ENCODE data around the gene PLGRKT. TPM values are rescaled to one million over a fixed set of nuclear protein-coding genes. Genes with fewer than 3 reads are reported as not detected.
"Not testable (repeated sequence)": the region's sequence is repeated elsewhere in the genome, so short reads cannot be mapped to it uniquely, and the experiment has no call there.

Gene PLGRKT
- total RNA-seq, 1 donor from 2014 or later, result 41.4 TPM

DNA sequence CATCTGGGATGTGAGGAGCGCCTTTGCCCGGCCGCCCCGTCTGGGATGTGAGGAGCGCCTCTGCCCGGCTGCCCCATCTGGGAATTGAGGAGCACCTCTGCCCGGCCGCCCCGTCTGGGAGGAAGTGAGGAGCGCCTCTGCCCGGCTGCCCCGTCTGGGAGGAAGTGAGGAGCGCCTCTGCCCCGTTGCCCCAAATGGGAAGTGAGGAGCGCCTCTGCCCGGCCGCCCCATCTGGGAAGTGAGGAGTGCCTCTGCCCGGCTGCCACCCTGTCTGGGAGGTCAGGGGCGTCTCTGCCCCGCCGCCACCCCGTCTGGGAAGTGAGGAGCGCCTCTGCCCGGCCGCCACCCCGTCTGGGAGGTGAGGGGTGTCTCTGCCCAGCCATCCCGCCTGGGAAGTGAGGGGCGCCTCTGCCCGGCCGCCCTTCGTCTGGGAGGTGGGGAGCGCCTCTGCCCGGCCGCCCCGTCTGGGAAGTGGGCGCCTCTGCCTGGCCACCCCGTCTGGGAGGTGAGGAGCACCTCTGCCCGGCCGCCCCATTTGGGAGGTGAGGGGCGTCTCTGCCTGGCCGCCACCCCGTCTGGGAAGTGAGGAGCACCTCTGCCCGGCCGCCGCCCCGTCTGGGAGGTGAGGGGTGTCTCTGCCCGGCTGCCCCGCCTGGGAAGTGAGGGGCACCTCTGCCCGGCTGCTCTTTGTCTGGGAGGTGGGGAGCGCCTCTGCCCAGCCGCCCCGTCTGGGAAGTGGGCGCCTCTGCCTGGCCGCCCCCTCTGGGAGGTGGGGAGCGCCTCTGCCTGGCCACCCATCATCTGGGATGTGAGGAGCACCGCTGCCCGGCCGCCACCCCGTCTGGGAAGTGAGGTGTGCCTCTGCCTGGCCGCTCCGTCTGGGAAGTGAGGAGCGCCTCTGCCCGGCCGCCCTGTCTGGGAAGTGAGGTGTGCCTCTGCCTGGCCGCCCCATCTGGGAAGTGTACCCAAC lies 3.6 kb downstream of the PLGRKT start:
- intact Hi-C loops (cut with micrococcal nuclease), result not testable (repeated sequence)

DNA sequence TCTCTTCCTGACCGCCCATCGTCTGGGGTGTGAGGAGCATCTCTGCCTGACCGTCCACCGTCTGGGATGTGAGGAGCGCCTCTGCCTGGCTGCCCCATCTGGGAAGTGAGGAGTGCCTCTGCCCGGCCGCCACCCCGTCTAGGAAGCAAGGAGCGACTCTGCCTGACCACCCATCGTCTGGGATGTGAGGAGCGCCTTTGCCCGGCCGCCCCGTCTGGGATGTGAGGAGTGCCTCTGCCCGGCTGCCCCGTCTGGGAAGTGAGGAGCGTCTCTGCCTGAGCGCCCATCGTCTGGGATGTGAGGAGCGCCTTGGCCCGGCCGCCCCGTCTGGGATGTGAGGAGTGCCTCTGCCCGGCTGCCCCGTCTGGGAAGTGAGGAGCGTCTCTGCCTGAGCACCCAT lies 4.4 kb downstream of the PLGRKT start:
- intact Hi-C loops (cut with micrococcal nuclease), result not testable (repeated sequence)

DNA sequence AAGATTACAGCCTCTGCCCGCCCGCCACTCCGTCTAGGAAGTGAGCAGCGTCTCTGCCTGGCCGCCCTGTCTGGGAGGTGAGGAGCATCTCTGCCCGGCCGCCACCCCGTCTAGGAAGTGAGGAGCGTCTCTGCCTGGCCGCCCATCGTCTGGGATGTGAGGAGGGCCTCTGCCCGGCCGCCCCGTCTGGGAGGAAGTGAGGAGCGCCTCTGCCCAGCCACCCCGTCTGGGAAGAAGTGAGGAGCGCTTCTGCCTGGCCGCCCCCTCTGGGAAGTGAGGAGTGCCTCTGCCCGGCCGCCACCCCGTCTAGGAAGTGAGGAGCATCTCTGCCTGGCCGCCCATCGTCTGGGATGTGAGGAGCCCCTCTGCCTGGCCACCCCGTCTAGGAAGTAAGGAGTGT lies 4.8 kb downstream of the PLGRKT start:
- intact Hi-C loops (cut with micrococcal nuclease), result not testable (repeated sequence)

DNA sequence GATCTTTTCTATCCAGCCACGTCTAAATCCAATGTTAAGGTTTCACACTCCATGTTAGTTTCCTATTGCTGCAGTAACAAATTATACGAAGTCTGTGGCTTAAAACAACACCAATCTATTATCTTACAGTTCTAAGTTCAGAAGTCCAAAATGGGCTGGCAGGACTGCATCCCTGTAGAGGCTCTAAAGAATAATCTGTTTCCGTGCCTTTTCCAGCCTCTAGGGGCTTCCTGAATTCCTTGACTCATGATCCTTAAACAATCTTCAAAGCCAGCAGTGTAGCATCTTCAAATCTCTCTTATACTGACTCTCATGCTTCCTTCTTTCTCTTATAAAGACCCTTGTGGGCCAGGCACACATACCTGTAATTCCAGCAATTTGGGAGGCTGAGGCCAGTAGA lies 6.8 kb downstream of the PLGRKT start:
- intact Hi-C loops (cut with micrococcal nuclease), result no loop called here

DNA sequence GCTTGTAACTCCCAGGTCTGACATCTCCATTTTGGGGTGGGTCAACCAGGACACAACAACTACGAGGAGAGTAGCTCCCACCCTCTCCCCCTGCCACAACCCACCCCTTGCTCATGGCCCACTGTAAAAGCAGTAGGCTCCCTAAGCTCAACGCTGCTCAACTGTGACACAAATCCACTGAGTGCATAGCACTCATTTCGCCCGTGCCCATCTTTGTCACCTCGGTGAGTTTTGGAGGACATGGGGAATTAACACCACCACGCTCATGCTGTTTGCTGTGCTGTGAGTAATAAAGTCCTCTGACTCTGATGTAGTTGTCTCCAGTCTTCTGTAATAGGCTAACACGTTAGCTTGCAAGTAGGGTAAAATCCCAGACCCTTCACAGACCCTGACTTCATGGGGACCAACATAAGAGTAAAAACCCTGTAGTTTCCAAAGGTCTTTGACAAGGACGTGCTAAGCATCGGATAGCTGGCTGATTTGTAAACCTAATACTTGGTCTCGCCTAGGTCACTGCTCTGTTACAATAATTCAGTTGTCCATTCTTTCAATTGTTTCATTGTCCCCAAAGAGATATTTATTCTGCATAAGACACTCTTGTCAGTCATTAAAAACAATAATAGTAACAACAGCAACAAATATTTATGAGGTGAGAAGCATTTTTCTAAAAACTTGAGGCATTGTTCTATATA lies 7.7 kb downstream of the PLGRKT start:
- intact Hi-C loops (cut with micrococcal nuclease), result loop anchor here (5.0 kb wide), 2 partner anchors 358 to 828 kb away; no protein-coding TSS in a partner anchor

DNA sequence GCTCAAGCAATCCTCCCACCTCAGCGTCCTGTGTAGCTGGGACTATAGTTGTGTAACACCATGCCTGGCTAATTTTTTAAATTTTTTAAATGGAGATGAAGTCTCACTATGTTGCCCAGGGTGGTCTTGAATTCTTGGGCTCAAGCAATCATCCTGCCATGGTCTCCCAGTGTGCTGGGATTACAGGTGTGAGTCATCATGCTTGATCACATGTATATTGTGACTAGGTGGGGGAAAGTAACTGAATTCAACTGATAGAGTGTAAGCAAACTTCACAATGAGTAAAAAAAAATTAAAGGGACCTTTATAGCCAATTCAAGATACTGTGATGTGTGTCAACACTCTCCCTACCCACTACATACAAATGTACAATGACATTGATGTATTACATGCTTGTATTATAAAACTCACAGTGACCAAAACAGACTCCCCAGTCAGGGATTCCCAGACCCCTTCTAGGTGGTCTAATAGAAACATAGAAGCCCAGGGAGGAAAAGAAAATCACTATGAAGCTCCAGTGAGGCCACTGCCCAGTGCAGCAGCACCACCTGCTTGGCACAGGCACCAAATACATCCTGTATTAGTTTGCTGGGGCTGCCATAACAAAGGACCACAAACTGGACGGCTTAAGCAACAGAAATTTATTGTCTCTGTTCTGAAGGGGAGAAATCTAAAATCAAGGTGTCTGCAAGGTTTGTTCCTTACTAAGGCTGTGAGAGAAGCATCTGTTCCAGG lies 8.8 kb downstream of the PLGRKT start:
- intact Hi-C loops (cut with micrococcal nuclease), result loop anchor here (5.0 kb wide), 2 partner anchors 357 to 827 kb away; no protein-coding TSS in a partner anchor

DNA sequence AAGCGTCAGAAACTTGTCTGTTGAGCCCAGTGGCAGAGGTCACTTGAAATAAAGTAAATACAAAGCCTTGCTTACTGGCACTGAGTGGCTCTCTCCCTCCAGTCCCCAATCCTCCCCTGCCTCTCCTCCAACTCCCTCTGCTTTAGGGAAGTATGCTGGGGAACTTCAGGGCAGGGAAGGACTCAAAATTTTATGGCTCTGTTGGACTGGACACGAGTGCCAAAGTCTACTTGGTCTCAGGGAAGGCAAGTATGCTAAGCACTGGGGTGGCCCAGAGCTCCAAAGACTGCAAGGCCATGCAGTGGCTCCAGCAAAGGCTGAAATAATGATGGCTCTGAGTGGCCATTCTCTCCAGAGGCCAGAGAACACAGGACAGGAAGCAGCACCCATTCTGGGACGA lies 9.6 kb downstream of the PLGRKT start:
- intact Hi-C loops (cut with micrococcal nuclease), result loop anchor here (5.0 kb wide), 2 partner anchors 356 to 826 kb away; no protein-coding TSS in a partner anchor

DNA sequence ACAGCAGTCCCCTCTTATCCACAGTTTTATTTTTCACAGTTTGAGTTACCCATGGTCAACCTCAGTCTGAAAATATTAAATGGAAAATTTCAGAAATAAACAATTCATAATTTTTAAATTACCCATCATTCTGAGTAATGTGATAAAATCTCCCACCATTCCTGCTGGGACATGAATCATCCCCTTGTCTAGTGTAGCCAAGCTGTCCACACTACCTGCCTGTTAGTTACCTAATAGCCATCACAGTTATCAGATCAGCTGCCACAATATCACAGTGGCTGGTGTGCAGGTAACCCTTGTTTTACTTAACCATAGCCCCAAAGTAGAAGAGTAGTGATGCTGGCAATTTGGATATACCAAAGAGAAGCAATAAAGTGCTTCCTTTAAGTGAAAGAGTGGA lies 10.7 kb downstream of the PLGRKT start:
- intact Hi-C loops (cut with micrococcal nuclease), result loop anchor here (5.0 kb wide), 2 partner anchors 355 to 825 kb away; no protein-coding TSS in a partner anchor

DNA sequence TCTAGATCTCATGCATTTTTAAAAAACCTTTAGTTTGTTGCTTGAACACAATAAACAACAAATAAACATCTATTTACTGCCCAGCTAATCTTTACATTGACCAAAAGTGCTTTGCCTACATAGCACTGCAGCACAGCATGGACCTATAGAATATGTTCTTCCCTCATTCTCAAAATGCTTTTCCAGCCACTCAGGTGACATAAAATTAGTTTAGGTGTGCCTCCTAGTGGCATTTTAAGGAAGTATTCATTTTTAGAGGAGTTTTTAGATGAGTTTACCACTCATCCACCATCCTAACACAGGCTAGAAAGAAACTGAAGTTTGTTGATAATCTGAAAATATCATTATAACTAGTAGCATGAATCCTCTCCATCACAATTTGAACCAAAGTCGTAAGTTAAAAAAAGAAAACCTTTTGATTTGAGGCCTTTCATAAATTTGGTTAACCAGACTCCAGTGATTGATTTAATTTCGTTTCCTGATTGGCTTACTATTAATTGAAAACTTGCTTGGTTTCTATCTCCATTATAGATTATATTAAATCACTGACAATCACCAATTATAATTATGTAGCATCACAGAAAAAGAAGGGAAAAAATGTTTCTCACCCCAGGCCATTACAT lies 12.6 kb downstream of the PLGRKT start:
- intact Hi-C loops (cut with micrococcal nuclease), result loop anchor here (1.0 to 5.0 kb wide), 6 partner anchors 165 to 823 kb away; no protein-coding TSS in a partner anchor

DNA sequence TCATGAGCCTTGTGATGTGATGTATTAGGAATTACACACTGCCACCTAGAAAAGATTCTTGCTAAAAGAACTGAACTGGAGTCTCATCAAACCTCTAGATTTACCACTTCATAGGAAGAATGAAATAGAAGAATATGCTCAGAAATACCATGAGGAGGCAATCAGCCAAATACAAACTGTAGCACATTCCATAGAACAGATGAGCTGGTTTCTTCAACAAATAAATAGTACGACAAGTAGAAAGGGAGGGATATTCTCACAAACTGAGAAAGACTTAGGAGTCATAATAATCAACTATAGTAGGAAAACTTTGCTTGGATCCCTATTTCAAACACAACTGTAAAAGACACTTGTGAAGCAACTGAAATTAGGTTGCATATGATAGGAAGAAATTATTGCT lies 15.4 kb downstream of the PLGRKT start:
- intact Hi-C loops (cut with micrococcal nuclease), result no loop called here

DNA sequence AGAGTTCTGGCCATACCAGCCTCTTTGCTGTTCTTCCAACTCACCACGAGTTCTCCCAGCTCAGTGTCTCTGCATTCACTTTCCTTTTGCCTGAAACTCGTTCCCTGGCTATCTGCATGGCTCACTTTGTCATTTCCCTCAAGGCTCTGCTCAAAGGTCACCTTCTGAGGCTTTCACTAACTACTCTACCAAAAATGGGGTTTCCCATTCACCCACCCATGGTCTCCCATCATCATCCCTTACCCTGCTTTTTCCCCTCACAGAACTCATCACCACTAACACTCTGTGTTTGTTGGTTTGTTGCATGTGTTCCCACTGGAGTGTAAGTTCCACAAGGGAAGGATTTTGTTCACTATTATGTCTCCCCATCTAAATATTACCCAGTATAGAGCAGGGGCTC lies 16.6 kb downstream of the PLGRKT start:
- intact Hi-C loops (cut with micrococcal nuclease), result no loop called here

DNA sequence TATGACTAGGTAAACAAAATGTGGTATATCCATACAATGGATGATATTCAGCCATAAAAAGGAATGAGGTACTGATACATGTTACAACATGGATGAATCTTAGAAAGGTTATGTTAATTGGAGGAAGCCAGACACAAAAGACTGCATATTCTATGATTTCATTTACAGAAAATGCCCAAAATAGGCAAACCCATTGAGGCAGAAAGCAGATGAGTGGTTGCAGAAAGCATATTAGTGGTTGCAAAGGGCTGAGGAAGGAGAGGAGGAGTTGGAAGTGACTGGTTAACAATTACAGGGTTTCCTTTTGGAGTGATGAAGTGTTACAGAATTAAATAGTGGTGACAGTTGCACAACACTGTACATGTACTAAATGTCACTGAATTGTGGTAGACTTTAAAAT lies 17.7 kb downstream of the PLGRKT start:
- intact Hi-C loops (cut with micrococcal nuclease), result no loop called here

DNA sequence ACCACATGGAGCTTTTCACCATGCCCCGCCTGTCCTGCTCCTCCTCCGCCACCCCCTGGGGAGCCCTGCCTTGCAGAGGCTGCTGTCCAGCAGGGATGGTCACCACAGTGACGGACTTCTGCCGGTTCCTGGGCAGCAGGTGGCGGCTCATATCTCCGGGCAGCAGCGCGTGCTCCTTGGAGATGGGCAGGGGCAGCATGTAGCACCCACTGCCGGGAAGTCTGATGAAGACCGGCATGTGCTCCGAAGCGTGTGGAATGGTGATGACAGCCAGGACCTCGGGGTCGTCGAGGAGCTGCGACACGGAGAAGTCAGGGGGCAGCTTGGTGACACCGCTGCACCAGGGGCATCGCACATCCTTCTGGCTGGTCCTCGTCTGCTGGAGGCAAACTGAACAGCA lies 19.2 kb downstream of the PLGRKT start:
- intact Hi-C loops (cut with micrococcal nuclease), result no loop called here

DNA sequence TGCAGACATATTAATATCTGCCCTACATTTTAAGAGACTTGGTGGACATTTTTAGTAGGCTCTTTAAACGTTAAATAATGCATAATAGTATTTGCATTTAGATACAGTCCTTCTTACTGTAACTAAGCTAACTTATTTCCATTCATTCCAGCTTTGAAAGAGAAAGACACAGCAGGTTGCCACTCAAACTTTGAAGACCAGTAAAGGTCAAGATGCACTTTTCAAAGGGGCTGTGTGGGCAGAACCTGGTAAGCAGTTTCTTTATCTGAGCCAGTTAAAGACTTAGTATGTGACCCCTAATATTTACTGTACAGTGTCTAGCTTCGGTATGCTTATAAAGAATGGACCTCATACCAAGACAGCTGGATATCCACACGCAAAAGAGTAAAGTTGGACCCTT lies 20.8 kb downstream of the PLGRKT start:
- intact Hi-C loops (cut with micrococcal nuclease), result no loop called here

DNA sequence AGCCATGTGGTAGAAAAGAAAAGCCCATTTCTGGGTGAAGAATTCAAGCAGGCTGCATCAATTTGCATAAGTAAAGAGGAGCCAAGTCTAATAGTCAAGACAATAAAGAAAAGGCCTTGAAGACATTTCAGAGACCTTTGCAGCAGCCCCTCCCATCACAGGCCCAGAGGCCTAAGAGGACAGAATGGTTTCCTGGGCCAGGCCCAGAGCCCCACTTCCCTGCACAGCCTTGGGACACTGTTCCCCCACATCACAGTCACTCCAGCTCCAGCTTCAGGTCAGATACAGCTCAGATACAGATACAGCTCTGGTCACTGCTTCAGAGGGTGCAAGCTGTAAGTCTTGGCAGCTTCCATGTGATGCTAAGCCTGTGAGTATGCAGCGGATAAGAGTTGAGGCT lies 29.1 kb downstream of the PLGRKT start:
- intact Hi-C loops (cut with micrococcal nuclease), result no loop called here

DNA sequence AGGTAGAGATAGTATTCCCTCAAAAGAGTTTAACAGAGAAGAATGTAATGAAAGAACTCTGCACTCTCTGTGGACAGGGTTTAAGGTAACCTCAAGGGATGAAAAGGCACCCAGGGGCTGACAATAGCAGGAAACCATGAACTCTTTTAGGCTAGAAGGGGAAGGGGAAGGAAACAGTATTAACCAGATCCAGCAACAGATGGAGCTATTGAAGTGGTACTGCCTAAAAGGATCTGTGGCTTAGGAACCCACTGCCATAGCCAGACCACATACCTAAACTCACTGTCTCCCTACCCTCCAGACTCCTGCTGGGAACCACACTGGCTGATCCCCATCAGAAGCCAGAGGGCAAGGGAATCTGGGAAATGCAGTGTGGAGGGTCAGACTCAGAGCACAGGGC lies 35.5 kb downstream of the PLGRKT start:
- intact Hi-C loops (cut with micrococcal nuclease), result no loop called here

DNA sequence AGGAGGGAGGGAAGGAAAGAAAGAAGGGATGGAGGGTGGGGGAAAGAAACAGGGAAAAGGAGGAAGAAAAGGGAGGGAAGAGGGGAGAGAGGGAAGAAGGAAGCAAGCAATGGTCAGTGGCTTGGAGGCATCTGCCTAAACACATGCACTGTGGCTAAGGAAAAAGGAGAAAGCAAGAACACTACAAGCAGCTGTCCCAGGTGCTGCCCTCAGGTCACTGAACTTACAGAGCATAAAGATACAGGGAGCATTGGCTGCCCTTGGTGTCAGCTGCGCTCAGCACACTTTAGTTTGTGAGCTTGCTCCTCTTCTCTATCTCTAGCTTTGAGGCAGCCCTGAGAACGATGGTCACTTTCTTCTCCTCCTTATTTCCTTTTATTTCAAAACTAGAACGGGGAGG lies 40.2 kb downstream of the PLGRKT start:
- intact Hi-C loops (cut with micrococcal nuclease), result not testable (repeated sequence)

DNA sequence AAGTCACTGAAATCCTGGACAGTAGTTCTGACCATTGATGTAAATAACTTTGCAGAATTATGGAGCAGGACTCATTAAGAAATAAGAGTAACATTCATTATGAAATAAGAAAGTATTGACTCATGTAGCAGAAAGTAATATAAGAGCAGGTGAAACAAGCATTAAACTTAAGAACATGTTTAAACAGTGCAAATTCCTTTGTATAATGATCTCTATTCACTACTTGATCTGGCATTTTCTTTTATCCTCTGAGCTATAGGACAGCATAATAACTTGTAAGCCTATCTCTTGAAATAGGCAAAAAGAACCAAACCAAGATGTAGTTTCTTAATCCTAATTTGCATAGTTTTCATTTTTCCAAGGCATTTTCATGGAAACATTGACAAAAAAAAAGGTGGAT lies 42.3 kb downstream of the PLGRKT start:
- intact Hi-C loops (cut with micrococcal nuclease), result no loop called here

DNA sequence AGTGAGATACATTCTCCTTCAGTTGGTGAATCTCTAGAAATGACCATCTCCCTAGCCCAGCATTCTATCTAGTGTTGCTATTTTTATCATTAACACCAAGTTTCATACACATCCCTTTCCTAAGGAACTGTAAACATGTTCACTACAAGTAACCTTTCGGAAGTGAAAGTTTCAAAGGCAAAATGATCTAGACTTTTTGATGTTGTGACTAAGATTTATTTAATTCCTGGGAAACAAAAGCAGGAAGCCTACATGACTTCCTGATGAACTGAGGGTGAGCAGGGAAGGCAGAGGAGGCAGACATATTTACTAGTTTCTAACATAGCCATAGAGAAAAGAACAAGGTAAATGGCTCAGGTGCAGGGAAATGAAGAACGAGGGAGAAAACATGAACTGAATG lies 43.7 kb downstream of the PLGRKT start:
- intact Hi-C loops (cut with micrococcal nuclease), result not testable (repeated sequence)

DNA sequence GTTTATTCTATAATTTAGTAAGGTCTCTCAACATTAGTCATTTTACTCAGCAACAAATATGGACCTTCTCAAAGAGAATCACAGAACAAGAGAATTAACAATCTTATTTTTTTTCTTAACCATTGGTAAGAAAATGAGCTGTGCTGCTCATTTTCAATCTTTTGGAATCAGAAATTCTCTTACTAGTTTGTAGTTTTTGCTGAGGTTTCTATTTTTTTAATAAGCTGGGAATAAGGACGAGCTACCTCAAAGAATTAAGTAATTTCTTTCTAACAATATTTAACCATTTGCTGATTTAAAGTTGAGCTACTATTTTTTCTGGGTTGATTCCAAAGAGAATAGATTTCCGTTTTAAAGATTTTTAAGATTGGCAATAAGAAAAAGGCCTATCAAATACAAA lies 44.2 kb downstream of the PLGRKT start:
- intact Hi-C loops (cut with micrococcal nuclease), result no loop called here

DNA sequence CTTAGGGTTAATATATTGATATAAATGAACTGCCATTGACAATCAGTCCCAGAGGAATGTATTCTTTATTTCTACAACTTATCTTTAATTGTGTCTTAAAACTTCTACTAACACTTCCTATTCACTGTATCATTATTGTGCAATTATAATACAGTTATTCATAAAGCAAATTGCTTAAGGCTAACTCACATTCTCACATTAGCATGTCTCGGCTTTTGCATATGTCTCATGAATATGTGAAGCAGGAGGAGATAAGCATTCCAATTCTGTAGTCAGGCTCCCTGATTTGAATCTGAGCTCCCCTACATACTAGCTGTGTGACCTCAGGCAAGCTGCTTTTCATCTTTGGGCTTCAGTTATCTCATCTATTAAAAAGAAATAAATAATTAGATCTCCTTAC lies 45.4 kb downstream of the PLGRKT start:
- intact Hi-C loops (cut with micrococcal nuclease), result no loop called here

Data from T-helper 1 cell treated with Interleukin-12 subunit alpha and Interleukin-12 subunit beta and Interleukin-4 antibody, amounts not matched to agents 30 ng/mL and 1 ng/mL, for 36 hours (primary cell).